Vagina (tissue), 2 donors: ENCODE data around the gene WTAP.

Experiments used
- CTCF ChIP-seq, 3 experiments: fragments of 450-650 bp in 2 of 3; fragments of 200-600 bp in 1 of 3; sonication (generic) in 1 of 3; IDR thresholded peaks; one replicate each; pipeline ENCODE4 v1.5.1; 2017 to 2019; ENCODE audit warnings: antibody characterized with exemption in 3 of 3, mild to moderate bottlenecking in 2 of 3, moderate library complexity in 2 of 3
- POLR2A ChIP-seq, 2 donors: fragments of 450-650 bp; IDR thresholded peaks; one replicate each; pipeline ENCODE4 v1.6.1; 2017; ENCODE audit warnings: antibody characterized with exemption in 2 of 2, mild to moderate bottlenecking in 2 of 2, moderate library complexity in 2 of 2
- POLR2AphosphoS5 ChIP-seq, 2 donors: sonication (generic); formaldehyde crosslinking; IDR thresholded peaks; one replicate each; pipeline ENCODE4 v1.9.0; 2017; ENCODE audit warnings: antibody characterized with exemption in 2 of 2, mild to moderate bottlenecking in 2 of 2, low read depth in 1 of 2; ENCODE audit not compliant: insufficient read depth in 1 of 2

GRCh38 chr6:159693128-159693893 lies 34.0 kb upstream of the WTAP start, which contains the start of gene SOD2:
- TF ChIP-seq POLR2AphosphoS5 (IDR thresholded peaks at IDR 0.05; ENCODE audit: insufficient read depth in 1 of 2, low read depth in 1 of 2) (peak; percentile 55 to 99), CTCF (IDR thresholded peaks at IDR 0.05) (peak in 1 of 3 experiments; percentile 8), POLR2A (IDR thresholded peaks at IDR 0.05) (peak; percentile 31 to 92)
